MM.1S (cell line): Measurements from ENCODE around the gene DNAH11.

Source experiments
- DNase-seq: peaks from one replicate; pipeline ENCODE4 v3.0.0-alpha.2; 2015
- H2AFZ ChIP-seq: fragments of 300-600 bp; sonication (generic); 2 replicates; pipeline ENCODE4 v1.6.0; 2016; ENCODE audit warnings: antibody characterized with exemption, low read length
- H3F3A ChIP-seq: fragments of 300-600 bp; sonication (generic); 2 replicates; pipeline ENCODE4 v1.6.1; 2016; ENCODE audit warnings: mild to moderate bottlenecking, antibody characterized with exemption, low read length, moderate library complexity, mixed read lengths; ENCODE audit not compliant: insufficient read depth
- H3K27ac ChIP-seq: fragments of 300-600 bp; sonication (generic); 2 replicates; pipeline ENCODE4 v1.5.1; 2016; ENCODE audit warnings: mild to moderate bottlenecking, low read length
- H3K27me3 ChIP-seq: fragments of 300-600 bp; sonication (generic); replicated peaks from 2 replicates; pipeline ENCODE4 v1.6.0; 2016; ENCODE audit warnings: low read length; ENCODE audit not compliant: insufficient read depth
- H3K36me3 ChIP-seq: fragments of 300-600 bp; sonication (generic); replicated peaks from 2 replicates; pipeline ENCODE4 v1.6.1; 2016; ENCODE audit warnings: mild to moderate bottlenecking, low read length, mixed read lengths; ENCODE audit not compliant: insufficient read depth
- H3K4me1 ChIP-seq: fragments of 300-600 bp; sonication (generic); 2 replicates; pipeline ENCODE4 v1.6.1; 2016; ENCODE audit warnings: low read length, mixed read lengths
- H3K4me2 ChIP-seq: fragments of 300-600 bp; sonication (generic); 2 replicates; pipeline ENCODE4 v1.6.0; 2016; ENCODE audit warnings: low read depth, low read length
- H3K4me3 ChIP-seq: fragments of 300-600 bp; sonication (generic); 2 replicates; pipeline ENCODE4 v1.5.1; 2016; ENCODE audit warnings: low read length, mixed read lengths
- H3K79me2 ChIP-seq: fragments of 300-600 bp; sonication (generic); 2 replicates; pipeline ENCODE4 v1.6.1; 2016; ENCODE audit warnings: mixed run types, low read length, mixed read lengths
- H3K9ac ChIP-seq: fragments of 300-600 bp; sonication (generic); 2 replicates; pipeline ENCODE4 v1.6.1; 2016; ENCODE audit warnings: low read length, mixed read lengths
- H3K9me2 ChIP-seq: fragments of 300-600 bp; sonication (generic); replicated peaks from 2 replicates; pipeline ENCODE4 v1.6.1; 2016; ENCODE audit warnings: mild to moderate bottlenecking, low read length, mixed read lengths; ENCODE audit not compliant: insufficient read depth
- H3K9me3 ChIP-seq: fragments of 300-600 bp; sonication (generic); replicated peaks from 2 replicates; pipeline ENCODE4 v1.6.1; 2016; ENCODE audit warnings: mild to moderate bottlenecking, low read length, mixed read lengths; ENCODE audit not compliant: insufficient read depth
- H4K20me1 ChIP-seq: fragments of 300-600 bp; sonication (generic); 2 replicates; pipeline ENCODE4 v1.6.1; 2016; ENCODE audit warnings: mild to moderate bottlenecking, low read length, moderate library complexity, mixed read lengths; ENCODE audit not compliant: insufficient read depth
- EZH2 ChIP-seq: fragments of 300-600 bp; sonication (generic); optimal IDR thresholded peaks from 2 replicates; pipeline ENCODE3; 2017; ENCODE audit warnings: low read depth, mild to moderate bottlenecking, antibody characterized with exemption, low read length, mixed read lengths
- EZH2phosphoT487 ChIP-seq: fragments of 300-600 bp; sonication (generic); IDR thresholded peaks from 2 replicates; pipeline ENCODE4 v1.6.1; 2018; ENCODE audit warnings: antibody characterized with exemption, low read length
- TF ChIP-seq, protein P1 (sequence below): fragments of 300-600 bp; sonication (generic); IDR thresholded peaks from 2 replicates; pipeline ENCODE4 v1.5.1; 2016; ENCODE audit warnings: antibody characterized with exemption, low read length, mixed read lengths

The DNAH11 gene

DNA sequence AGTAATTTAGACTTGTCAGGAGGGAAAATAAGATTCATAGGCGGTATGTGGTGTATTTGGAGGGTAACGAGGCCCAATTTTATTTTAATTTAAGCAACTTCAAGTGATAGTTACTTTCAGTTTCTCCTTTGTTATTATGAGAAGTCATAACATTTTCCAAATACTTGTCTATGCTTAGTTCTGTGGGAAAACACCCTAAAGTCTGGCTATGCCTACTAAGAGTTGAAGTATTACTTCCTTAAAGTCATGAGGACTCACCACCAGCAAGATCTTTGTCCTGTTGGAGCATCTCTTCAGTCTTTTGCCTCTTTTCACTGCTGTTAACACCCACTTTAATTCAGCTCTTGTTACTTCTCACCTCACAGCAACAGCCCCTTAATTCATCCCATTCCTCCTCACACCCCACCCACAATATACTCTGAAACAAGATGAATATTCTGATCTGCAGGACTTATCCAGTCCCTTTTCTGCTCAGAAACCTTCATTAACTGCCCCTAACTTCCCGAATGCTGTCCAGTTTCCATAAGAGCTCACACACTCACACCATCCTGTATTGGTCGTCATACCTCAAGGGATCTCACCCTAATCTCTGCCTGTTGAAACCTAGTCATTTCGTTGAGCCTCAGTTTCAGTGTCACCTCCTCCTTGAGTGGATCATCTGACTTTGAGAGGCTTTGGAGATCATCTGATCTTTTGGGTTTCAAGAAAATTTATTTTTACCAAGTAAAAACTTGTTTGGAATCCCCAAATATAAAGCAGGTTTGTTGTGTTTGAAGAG is 61.3 kb downstream of the DNAH11 start:
- H2AFZ ChIP-seq: no peak overlapping the region
- H3K27me3 ChIP-seq: no peaks in the 10 kb centered on the region
- no peak overlapping the region for H3K9ac ChIP-seq
- no peaks in the 10 kb centered on the region for H3K9me2 ChIP-seq
- H3K36me3 ChIP-seq: no peaks in the 10 kb centered on the region
- H4K20me1 ChIP-seq: no peaks in the 10 kb centered on the region
- TF ChIP-seq, protein P1, sequence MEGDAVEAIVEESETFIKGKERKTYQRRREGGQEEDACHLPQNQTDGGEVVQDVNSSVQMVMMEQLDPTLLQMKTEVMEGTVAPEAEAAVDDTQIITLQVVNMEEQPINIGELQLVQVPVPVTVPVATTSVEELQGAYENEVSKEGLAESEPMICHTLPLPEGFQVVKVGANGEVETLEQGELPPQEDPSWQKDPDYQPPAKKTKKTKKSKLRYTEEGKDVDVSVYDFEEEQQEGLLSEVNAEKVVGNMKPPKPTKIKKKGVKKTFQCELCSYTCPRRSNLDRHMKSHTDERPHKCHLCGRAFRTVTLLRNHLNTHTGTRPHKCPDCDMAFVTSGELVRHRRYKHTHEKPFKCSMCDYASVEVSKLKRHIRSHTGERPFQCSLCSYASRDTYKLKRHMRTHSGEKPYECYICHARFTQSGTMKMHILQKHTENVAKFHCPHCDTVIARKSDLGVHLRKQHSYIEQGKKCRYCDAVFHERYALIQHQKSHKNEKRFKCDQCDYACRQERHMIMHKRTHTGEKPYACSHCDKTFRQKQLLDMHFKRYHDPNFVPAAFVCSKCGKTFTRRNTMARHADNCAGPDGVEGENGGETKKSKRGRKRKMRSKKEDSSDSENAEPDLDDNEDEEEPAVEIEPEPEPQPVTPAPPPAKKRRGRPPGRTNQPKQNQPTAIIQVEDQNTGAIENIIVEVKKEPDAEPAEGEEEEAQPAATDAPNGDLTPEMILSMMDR: no peak
- TF ChIP-seq EZH2: no peak
- no peaks in the 10 kb centered on the region for H3K79me2 ChIP-seq
- no peak for DNase-seq
- no peaks in the 10 kb centered on the region for H3K4me1 ChIP-seq
- no peak overlapping the region for H3K27ac ChIP-seq
- no peak overlapping the region for H3K4me2 ChIP-seq
- no peak overlapping the region for H3K4me3 ChIP-seq
- no peaks in the 10 kb centered on the region for H3K9me3 ChIP-seq
- H3F3A ChIP-seq: no peaks in the 10 kb centered on the region

DNA sequence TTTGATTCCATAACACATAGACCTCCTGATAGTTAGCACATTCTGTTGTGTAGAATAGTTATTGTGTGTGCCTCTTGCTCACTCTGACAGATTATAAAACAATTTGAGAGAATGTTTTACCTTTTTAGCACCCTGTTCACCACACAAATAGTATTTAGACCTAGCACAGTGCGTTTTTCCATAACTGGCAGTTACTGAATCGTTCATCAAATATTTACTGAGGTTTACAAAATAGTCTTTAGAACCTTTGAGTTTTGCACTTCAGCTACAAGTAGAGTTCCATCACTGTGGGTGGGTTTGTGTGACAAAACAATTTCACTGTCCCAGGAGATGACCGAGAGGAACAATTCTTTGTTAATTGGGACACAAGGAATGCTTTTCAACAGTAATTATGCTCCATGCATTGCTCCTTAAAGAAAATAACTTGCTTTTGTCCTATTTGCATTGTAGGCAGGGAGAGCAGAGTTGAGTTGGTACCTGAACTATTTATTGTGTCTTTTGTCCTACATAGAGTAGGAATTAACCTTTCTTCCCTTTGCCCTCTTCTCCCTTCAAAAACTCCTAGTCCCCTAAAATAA is 62.3 kb downstream of the DNAH11 start:
- Histone ChIP-seq H3K4me1 (no peaks in the 10 kb centered on the region), H3K4me3 (no peak overlapping the region), H3K27me3 (no peaks in the 10 kb centered on the region), H3K9me2 (no peaks in the 10 kb centered on the region), H3K27ac (no peak overlapping the region), H4K20me1 (no peaks in the 10 kb centered on the region), H3K4me2 (no peak overlapping the region), H3F3A (no peaks in the 10 kb centered on the region), H2AFZ (no peak overlapping the region), H3K9me3 (no peaks in the 10 kb centered on the region), H3K79me2 (no peaks in the 10 kb centered on the region), H3K9ac (no peak overlapping the region), H3K36me3 (no peaks in the 10 kb centered on the region)
- TF ChIP-seq, protein P1: no peak
- no peak for TF ChIP-seq EZH2phosphoT487
- no peak for TF ChIP-seq EZH2
- no peak for DNase-seq

DNA sequence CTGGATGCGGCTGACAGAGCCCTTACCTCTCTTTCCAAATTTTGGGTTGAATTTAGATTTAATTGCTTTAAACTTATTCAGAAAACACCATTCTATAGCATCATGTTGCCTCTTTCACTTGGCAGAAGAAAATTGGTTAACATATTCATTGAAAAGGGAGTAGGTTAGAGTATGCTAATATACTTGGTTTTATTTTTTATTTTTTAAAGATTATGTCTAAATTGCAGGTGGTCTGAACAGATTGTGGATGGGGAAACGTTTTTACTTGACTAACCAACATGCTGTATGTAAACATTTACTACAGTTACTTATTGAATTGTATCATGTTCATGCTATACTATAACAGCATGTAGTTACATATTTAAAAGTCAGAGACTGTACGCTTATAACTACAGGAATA is 65.6 kb downstream of the DNAH11 start:
- TF ChIP-seq, protein P1: no peak
- no peak for TF ChIP-seq EZH2phosphoT487
- TF ChIP-seq EZH2: no peak
- Histone ChIP-seq H3K4me3 (no peak overlapping the region), H3K27me3 (no peaks in the 10 kb centered on the region), H3K9me2 (no peaks in the 10 kb centered on the region), H3K79me2 (no peaks in the 10 kb centered on the region), H3F3A (no peaks in the 10 kb centered on the region), H3K4me2 (no peak overlapping the region), H3K4me1 (no peaks in the 10 kb centered on the region), H3K9ac (no peak overlapping the region), H3K9me3 (no peaks in the 10 kb centered on the region), H2AFZ (no peak overlapping the region), H3K36me3 (no peaks in the 10 kb centered on the region), H4K20me1 (no peaks in the 10 kb centered on the region), H3K27ac (no peak overlapping the region)
- DNase-seq: no peak
